Keratinocyte (primary cell): ENCODE results near the gene B4GALNT3. TPM values are rescaled to one million over a fixed set of nuclear protein-coding genes. Genes with fewer than 3 reads are reported as not detected.

Experiments
- DNase-seq: peaks from one replicate; pipeline ENCODE4 v3.0.0-alpha.2; 2011; ENCODE audit warnings: low read depth, missing footprints, low spot score
- FAIRE-seq: peaks from 2 replicates; lab custom pipeline; 2011; peaks lifted over from hg19 to GRCh38; lab: Jason Lieb, UNC
- H2AFZ ChIP-seq: 2 replicates; pipeline ENCODE4 v1.6.0; 2012; ENCODE audit warnings: low read length, control low read depth, inconsistent platforms; ENCODE audit not compliant: control insufficient read depth
- H3K27ac ChIP-seq: 2 replicates; pipeline ENCODE4 v1.5.1; 2011; ENCODE audit warnings: low read length; ENCODE audit not compliant: control insufficient read depth, insufficient read depth
- H3K27me3 ChIP-seq: 3 replicates; pipeline ENCODE4 v1.6.0; 2011; ENCODE audit warnings: low read length; ENCODE audit not compliant: control insufficient read depth, insufficient read depth; ENCODE audit errors: extremely low read depth
- H3K36me3 ChIP-seq, 2 experiments: 2 replicates in 1 of 2; 3 replicates in 1 of 2; pipeline ENCODE4 v1.5.1; 2011; ENCODE audit warnings: low read length in 2 of 2, mild to moderate bottlenecking in 1 of 2; ENCODE audit not compliant: control insufficient read depth in 2 of 2, insufficient read depth in 2 of 2; ENCODE audit errors: extremely low read depth in 1 of 2
- H3K4me1 ChIP-seq: 3 replicates; pipeline ENCODE4 v1.5.1; 2011; ENCODE audit warnings: low read length; ENCODE audit not compliant: control insufficient read depth, insufficient read depth; ENCODE audit errors: extremely low read depth
- H3K4me2 ChIP-seq: 3 replicates; pipeline ENCODE4 v1.6.0; 2011; ENCODE audit warnings: low read depth, low read length; ENCODE audit not compliant: control insufficient read depth, insufficient read depth; ENCODE audit errors: extremely low read depth
- H3K4me3 ChIP-seq, 3 experiments: fragments of 200-600 bp in 1 of 3; sonication (generic) in 1 of 3; 2 replicates in 2 of 3; 3 replicates in 1 of 3; pipeline ENCODE4 v1.5.1; 2011 to 2016; ENCODE audit warnings: low read length in 3 of 3, mild to moderate bottlenecking in 3 of 3, control low read depth in 2 of 3, inconsistent platforms in 1 of 3, low read depth in 1 of 3, mixed read lengths in 1 of 3, mixed run types in 1 of 3, moderate library complexity in 1 of 3; ENCODE audit not compliant: control insufficient read depth in 2 of 3, insufficient read depth in 2 of 3; ENCODE audit errors: extremely low read depth in 1 of 3
- H3K79me2 ChIP-seq: 2 replicates; pipeline ENCODE4 v1.6.0; 2012; ENCODE audit warnings: low read length; ENCODE audit not compliant: control insufficient read depth, insufficient read depth
- H3K9ac ChIP-seq: 3 replicates; pipeline ENCODE4 v1.6.0; 2011; ENCODE audit warnings: low read length; ENCODE audit not compliant: control insufficient read depth, insufficient read depth; ENCODE audit errors: extremely low read depth
- H3K9me1 ChIP-seq: 3 replicates; pipeline ENCODE4 v1.6.0; 2011; ENCODE audit warnings: low read length; ENCODE audit not compliant: control insufficient read depth, insufficient read depth; ENCODE audit errors: extremely low read depth
- H3K9me3 ChIP-seq: 2 replicates; pipeline ENCODE4 v1.5.1; 2012; ENCODE audit warnings: low read depth, low read length; ENCODE audit not compliant: control insufficient read depth
- H4K20me1 ChIP-seq: 3 replicates; pipeline ENCODE4 v1.6.0; 2011; ENCODE audit warnings: low read length; ENCODE audit not compliant: control insufficient read depth, insufficient read depth; ENCODE audit errors: extremely low read depth
- CTCF ChIP-seq, 3 experiments: IDR thresholded peaks in 1 of 3; conservative IDR thresholded peaks in 1 of 3; optimal IDR thresholded peaks in 1 of 3; 2 replicates in 2 of 3; 3 replicates in 1 of 3; pipeline versions ENCODE3 to v1.5.1; 2011; ENCODE audit warnings: low read length in 3 of 3, mild to moderate bottlenecking in 3 of 3, moderate library complexity in 2 of 3, control low read depth in 1 of 3, inconsistent platforms in 1 of 3; ENCODE audit not compliant: insufficient read depth in 2 of 3; ENCODE audit errors: extremely low read depth in 1 of 3
- EZH2 ChIP-seq: IDR thresholded peaks from one replicate; pipeline ENCODE4 v1.6.1; 2012; ENCODE audit warnings: inconsistent platforms, mild to moderate bottlenecking, low read length, moderate library complexity
- dilution Hi-C: fragments of 300-500 bp; cut with MboI; formaldehyde crosslinking; loops from one replicate; pipeline ENCODE4 v1.7.0; 2020; ENCODE audit warnings: low sequenced_read_pairs; ENCODE audit not compliant: extremely low pct_ligation_motif_present
- polyA plus RNA-seq, 5 experiments: library from polyadenylated mRNA; depleted of rRNA in 3 of 5; stranded (reverse) in 3 of 5; stranded (forward) in 1 of 5; unstranded in 1 of 5; fragments of >200 nt; gene quantifications; 1 replicate in 1 of 5; 2 replicates in 3 of 5; 3 replicates in 1 of 5; pipeline versions ENCODE4 v1.2.1 to v1.2.3, GENCODE V29; 2011 to 2012; ENCODE audit warnings: missing spikeins in 2 of 5, low read depth in 1 of 5, low replicate concordance in 1 of 5

B4GALNT3 gene
- polyA plus RNA-seq, 1 donor (not counting 4 experiments of a cell fraction or from before 2014, with no cell fraction given) = 7.5 TPM

DNA sequence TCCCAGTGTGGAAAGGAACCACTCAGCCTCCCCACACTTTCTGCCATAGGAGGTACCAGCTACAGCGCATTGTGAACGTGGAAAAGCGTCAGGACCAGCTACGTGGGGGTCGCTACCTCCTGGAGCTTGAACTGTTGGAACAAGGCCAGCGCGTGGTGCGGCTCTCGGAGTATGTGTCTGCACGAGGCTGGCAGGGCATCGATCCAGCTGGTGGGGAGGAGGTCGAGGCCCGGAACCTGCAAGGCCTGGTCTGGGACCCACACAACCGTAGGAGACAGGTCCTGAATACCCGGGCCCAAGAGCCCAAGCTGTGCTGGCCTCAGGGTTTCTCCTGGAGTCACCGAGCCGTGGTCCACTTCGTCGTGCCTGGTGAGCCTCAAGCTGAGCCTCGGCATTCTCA lies 96.8 kb downstream of the B4GALNT3 start:
- no peak overlapping the region for H3K4me2 ChIP-seq
- FAIRE-seq (no peak), DNase-seq (no peak)
- H4K20me1 ChIP-seq = no peaks in the 10 kb centered on the region
- TF ChIP-seq EZH2 (no peak), CTCF (optimal IDR thresholded peaks at IDR 0.05 in 1 of 3, IDR thresholded peaks at IDR 0.05 in 1 of 3, conservative IDR thresholded peaks at IDR 0.05 in 1 of 3; ENCODE audit: extremely low read depth in 1 of 3, insufficient read depth in 2 of 3, low read length in 3 of 3) (no peak)
- H3K79me2 ChIP-seq = no peaks in the 10 kb centered on the region
- no peaks in the 10 kb centered on the region for H3K9me1 ChIP-seq
- no peaks in the 10 kb centered on the region for H3K4me1 ChIP-seq
- no peak overlapping the region for H3K9ac ChIP-seq
- H3K27ac ChIP-seq = no peak overlapping the region
- peaks cover 10% of the 10 kb centered on the region for H3K27me3 ChIP-seq
- dilution Hi-C loops = no loop called here
- peaks cover 0 to 8% of the 10 kb centered on the region in 2 experiments for H3K36me3 ChIP-seq
- no peaks in the 10 kb centered on the region for H3K9me3 ChIP-seq
- H2AFZ ChIP-seq = no peak overlapping the region
- no peak overlapping the region for H3K4me3 ChIP-seq

GRCh38 chr12:558580-558979 lies 98.8 kb downstream of the B4GALNT3 start:
- H4K20me1 ChIP-seq = no peaks in the 10 kb centered on the region
- H3K9me1 ChIP-seq = no peaks in the 10 kb centered on the region
- peaks cover 0 to 12% of the 10 kb centered on the region in 2 experiments for H3K36me3 ChIP-seq
- H3K79me2 ChIP-seq = no peaks in the 10 kb centered on the region
- no peaks in the 10 kb centered on the region for H3K4me1 ChIP-seq
- dilution Hi-C loops = no loop called here
- H3K9me3 ChIP-seq = no peaks in the 10 kb centered on the region
- no peak overlapping the region for H3K4me3 ChIP-seq
- no peak overlapping the region for H2AFZ ChIP-seq
- TF ChIP-seq CTCF (optimal IDR thresholded peaks at IDR 0.05 in 1 of 3, IDR thresholded peaks at IDR 0.05 in 1 of 3, conservative IDR thresholded peaks at IDR 0.05 in 1 of 3; ENCODE audit: extremely low read depth in 1 of 3, insufficient read depth in 2 of 3, low read length in 3 of 3) = no peak
- TF ChIP-seq EZH2 = no peak
- no peak for FAIRE-seq
- no peak overlapping the region for H3K9ac ChIP-seq
- DNase-seq = no peak
- no peak overlapping the region for H3K27ac ChIP-seq
- peaks cover 10% of the 10 kb centered on the region for H3K27me3 ChIP-seq
- no peak overlapping the region for H3K4me2 ChIP-seq
